Brain microvascular endothelial cell (primary cell): Measurements from ENCODE around the gene SEPSECS.

Experiments used
- DNase-seq: peaks from one replicate; pipeline ENCODE4 v3.0.0-alpha.2; 2020
- H3K27ac ChIP-seq: fragments of 250-450 bp; sonication (Bioruptor Pico); 2 replicates; pipeline ENCODE4 v1.5.1; 2020; ENCODE audit warnings: mild to moderate bottlenecking, moderate library complexity
- H3K27me3 ChIP-seq: fragments of 250-450 bp; sonication (Bioruptor Pico); replicated peaks from 2 replicates; pipeline ENCODE4 v1.5.1; 2020; ENCODE audit warnings: mild to moderate bottlenecking
- H3K36me3 ChIP-seq: fragments of 250-450 bp; sonication (Bioruptor Pico); replicated peaks from 2 replicates; pipeline ENCODE4 v1.5.1; 2020; ENCODE audit warnings: mild to moderate bottlenecking
- H3K4me3 ChIP-seq: 2 replicates; pipeline ENCODE4 v1.5.1; 2011; ENCODE audit warnings: low read depth, mild to moderate bottlenecking, control low read depth, low read length, moderate library complexity
- in situ Hi-C: cut with HindIII; loops from 2 replicates; pipeline ENCODE4 v1.10.0; 2017; ENCODE audit warnings: low sequenced_read_pairs, low pct_ligation_motif_present
- TF ChIP-seq, protein P1 (sequence below): IDR thresholded peaks from 2 replicates; pipeline ENCODE4 v1.5.1; 2011; ENCODE audit warnings: low read depth, mild to moderate bottlenecking, moderate library complexity, low read length, control low read depth, inconsistent platforms; ENCODE audit errors: missing control alignments

The SEPSECS gene

DNA sequence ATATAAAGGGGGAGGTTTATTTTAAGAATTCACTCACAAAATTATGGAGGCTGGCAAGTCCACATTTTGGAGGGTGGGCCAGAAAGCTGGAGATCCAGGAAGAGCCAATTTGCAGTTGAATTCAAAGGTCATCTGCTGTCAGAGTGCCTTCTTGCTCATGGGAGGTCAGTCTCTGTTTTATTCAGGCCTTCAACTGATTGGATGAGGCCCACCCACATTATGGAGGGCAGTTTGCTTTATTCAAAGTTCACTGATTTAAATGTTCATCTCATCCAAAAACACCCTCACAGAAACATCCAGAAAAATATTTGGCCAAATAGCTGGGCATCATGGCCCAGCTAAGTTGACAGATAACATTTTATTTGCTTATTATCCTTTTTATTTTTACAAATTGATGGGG, 59.5 kb downstream of the SEPSECS start:
- no peaks in the 10 kb centered on the region for H3K36me3 ChIP-seq
- TF ChIP-seq, protein P1, sequence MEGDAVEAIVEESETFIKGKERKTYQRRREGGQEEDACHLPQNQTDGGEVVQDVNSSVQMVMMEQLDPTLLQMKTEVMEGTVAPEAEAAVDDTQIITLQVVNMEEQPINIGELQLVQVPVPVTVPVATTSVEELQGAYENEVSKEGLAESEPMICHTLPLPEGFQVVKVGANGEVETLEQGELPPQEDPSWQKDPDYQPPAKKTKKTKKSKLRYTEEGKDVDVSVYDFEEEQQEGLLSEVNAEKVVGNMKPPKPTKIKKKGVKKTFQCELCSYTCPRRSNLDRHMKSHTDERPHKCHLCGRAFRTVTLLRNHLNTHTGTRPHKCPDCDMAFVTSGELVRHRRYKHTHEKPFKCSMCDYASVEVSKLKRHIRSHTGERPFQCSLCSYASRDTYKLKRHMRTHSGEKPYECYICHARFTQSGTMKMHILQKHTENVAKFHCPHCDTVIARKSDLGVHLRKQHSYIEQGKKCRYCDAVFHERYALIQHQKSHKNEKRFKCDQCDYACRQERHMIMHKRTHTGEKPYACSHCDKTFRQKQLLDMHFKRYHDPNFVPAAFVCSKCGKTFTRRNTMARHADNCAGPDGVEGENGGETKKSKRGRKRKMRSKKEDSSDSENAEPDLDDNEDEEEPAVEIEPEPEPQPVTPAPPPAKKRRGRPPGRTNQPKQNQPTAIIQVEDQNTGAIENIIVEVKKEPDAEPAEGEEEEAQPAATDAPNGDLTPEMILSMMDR = no peak
- no peak for DNase-seq
- peaks cover 2% of the 10 kb centered on the region for H3K27me3 ChIP-seq
- no peak overlapping the region for H3K4me3 ChIP-seq
- in situ Hi-C loops = no loop called here
- H3K27ac ChIP-seq = no peak overlapping the region

GRCh38 chr4:25100021-25100555, 60.2 kb downstream of the SEPSECS start:
- Histone ChIP-seq H3K4me3 (no peak overlapping the region), H3K27me3 (peaks cover 2% of the 10 kb centered on the region), H3K27ac (no peak overlapping the region), H3K36me3 (no peaks in the 10 kb centered on the region)
- in situ Hi-C loops = no loop called here
- DNase-seq = no peak
- TF ChIP-seq, protein P1 = no peak

- H3K27ac ChIP-seq = no peak overlapping the region
Observed at GRCh38 chr4:25098964-25099891, 61.0 kb downstream of the SEPSECS start.

DNA sequence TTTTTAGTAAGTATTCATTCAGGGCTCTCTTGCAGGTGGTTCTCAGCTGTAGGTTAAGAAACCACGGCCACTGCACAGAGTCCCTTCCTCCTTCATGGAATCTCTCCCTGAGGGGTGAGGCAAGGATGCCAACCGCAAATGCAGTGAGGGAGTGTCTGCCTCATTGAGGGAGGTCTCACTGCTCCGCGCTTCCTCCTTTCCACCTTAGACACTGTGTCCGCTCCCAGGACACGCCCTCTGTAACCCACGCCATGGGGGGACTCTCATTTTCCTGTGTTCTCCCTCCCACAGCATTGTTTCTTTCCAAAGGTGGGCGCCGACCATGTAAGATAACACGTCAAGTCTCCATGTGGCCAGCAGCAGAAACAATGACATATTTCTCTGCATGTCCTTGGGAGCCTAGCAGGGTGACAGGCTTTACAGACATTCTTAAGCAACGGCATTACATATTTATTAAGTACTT, 63.2 kb downstream of the SEPSECS start:
- in situ Hi-C loops = no loop called here
- Histone ChIP-seq H3K27ac (no peak overlapping the region), H3K27me3 (no peaks in the 10 kb centered on the region), H3K4me3 (no peak overlapping the region), H3K36me3 (no peaks in the 10 kb centered on the region)
- TF ChIP-seq, protein P1 = no peak
- DNase-seq = no peak

More at GRCh38 chr4:25098964-25099891, 61.0 kb downstream of the SEPSECS start:
- H3K4me3 ChIP-seq = no peak overlapping the region
- H3K27me3 ChIP-seq = peaks cover under 1% of the 10 kb centered on the region
- TF ChIP-seq, protein P1 = no peak
- DNase-seq = peak; percentile 89
- no peaks in the 10 kb centered on the region for H3K36me3 ChIP-seq
- in situ Hi-C loops = no loop called here

DNA sequence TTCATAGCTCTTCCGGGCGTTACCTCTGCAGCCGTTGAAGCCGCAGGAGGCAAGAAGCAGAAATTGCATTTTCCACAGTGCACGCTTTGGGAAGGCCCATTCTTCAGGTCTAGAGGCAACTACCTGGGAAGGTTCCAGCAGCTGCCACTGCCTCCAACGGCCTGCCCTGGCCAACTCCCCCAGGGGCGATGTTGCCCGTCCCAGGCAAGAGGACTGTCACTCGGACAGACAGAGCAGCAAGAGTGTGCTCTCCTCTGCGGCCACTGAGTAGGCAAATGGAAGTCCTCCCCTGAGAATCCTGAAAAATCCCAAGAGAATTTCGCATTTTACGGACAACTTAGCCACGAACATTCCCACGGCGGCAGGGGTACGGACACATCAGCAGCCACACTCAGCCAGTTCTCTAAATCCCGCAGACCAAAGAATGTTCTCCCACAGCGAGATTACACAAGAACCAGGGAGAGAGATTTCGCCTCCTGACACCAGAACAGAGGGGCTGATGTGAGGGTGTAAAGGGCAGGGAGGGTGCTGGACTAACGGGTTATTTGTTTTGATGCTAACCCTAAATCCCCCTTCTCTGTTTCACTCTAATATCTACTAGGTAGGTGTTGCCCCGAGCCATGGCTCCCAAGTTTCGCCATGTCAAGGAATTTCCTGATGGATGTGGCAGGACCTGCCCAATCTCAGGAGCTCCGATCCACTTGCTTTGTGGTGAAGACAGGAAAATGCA, 63.8 kb downstream of the SEPSECS start:
- no peak for DNase-seq
- no peaks in the 10 kb centered on the region for H3K36me3 ChIP-seq
- no peaks in the 10 kb centered on the region for H3K27me3 ChIP-seq
- no peak overlapping the region for H3K27ac ChIP-seq
- TF ChIP-seq, protein P1 = no peak
- in situ Hi-C loops = no loop called here
- no peak overlapping the region for H3K4me3 ChIP-seq
